GM23338 (cell line): ENCODE measurements around the gene NIPBL. TPM values are rescaled to one million over a fixed set of nuclear protein-coding genes. Genes with fewer than 3 reads are reported as not detected.
"Not testable (repeated sequence)": the region's sequence is repeated elsewhere in the genome, so short reads cannot be mapped to it uniquely, and the experiment has no call there.

ENCODE experiments used
- ATAC-seq: fragments of 200-7000 bp; cut with Tn5 transposase; 3 replicates; pipeline ENCODE4 v1.9.1; 2020
- DNase-seq: peaks from one replicate; pipeline ENCODE4 v3.0.0-alpha.2; 2015; ENCODE audit warnings: low spot score
- H2AFZ ChIP-seq: fragments of 200-600 bp; sonication (generic); 2 replicates; pipeline ENCODE4 v1.8.0; 2016; ENCODE audit warnings: antibody characterized with exemption, mild to moderate bottlenecking, moderate library complexity
- H3F3A ChIP-seq: fragments of 200-600 bp; sonication (generic); replicated peaks from 2 replicates; pipeline ENCODE4 v1.8.0; 2017; ENCODE audit warnings: antibody characterized with exemption, mixed run types, low read depth
- H3K27ac ChIP-seq: fragments of 200-600 bp; sonication (generic); 2 replicates; pipeline ENCODE4 v1.6.1; 2016; ENCODE audit warnings: low read depth
- H3K27me3 ChIP-seq: fragments of 200-600 bp; sonication (generic); 2 replicates; pipeline ENCODE4 v1.8.0; 2016; ENCODE audit warnings: mild to moderate bottlenecking, mixed run types, moderate library complexity; ENCODE audit not compliant: insufficient read depth
- H3K36me3 ChIP-seq: fragments of 200-600 bp; sonication (generic); 2 replicates; pipeline ENCODE4 v1.8.0; 2016; ENCODE audit warnings: mild to moderate bottlenecking; ENCODE audit not compliant: insufficient read depth
- H3K4me1 ChIP-seq: fragments of 200-600 bp; sonication (generic); 2 replicates; pipeline ENCODE4 v1.8.0; 2016; ENCODE audit warnings: mild to moderate bottlenecking, moderate library complexity; ENCODE audit not compliant: insufficient read depth
- H3K4me2 ChIP-seq: fragments of 200-600 bp; sonication (generic); 2 replicates; pipeline ENCODE4 v1.7.1; 2017; ENCODE audit warnings: mixed run types
- H3K4me3 ChIP-seq: fragments of 200-600 bp; sonication (generic); 2 replicates; pipeline ENCODE4 v1.6.1; 2016; ENCODE audit warnings: mixed run types
- H3K79me2 ChIP-seq: fragments of 200-600 bp; sonication (generic); replicated peaks from 2 replicates; pipeline ENCODE4 v1.8.0; 2017; ENCODE audit warnings: mild to moderate bottlenecking; ENCODE audit not compliant: insufficient read depth
- H3K9me2 ChIP-seq: fragments of 200-600 bp; sonication (generic); 2 replicates; pipeline ENCODE4 v1.8.0; 2017; ENCODE audit not compliant: insufficient read depth
- H4K20me1 ChIP-seq: fragments of 200-600 bp; sonication (generic); replicated peaks from 2 replicates; pipeline ENCODE4 v1.8.0; 2017; ENCODE audit warnings: mild to moderate bottlenecking; ENCODE audit not compliant: insufficient read depth
- H3K27ac Mint-ChIP-seq: 2 replicates; pipeline ENCODE4 v1.8.0; 2020; ENCODE audit warnings: inconsistent platforms, mild to moderate bottlenecking, moderate library complexity, mixed read lengths
- H3K27me3 Mint-ChIP-seq: 3 replicates; pipeline ENCODE4 v1.8.0; 2022; ENCODE audit warnings: low read depth, mild to moderate bottlenecking, moderate library complexity, mixed read lengths, inconsistent platforms; ENCODE audit not compliant: insufficient read depth, poor library complexity
- H3K36me3 Mint-ChIP-seq: 3 replicates; pipeline ENCODE4 v1.8.0; 2021; ENCODE audit warnings: low read depth, mild to moderate bottlenecking, inconsistent platforms, moderate library complexity, mixed read lengths
- H3K4me1 Mint-ChIP-seq: 3 replicates; pipeline ENCODE4 v1.8.0; 2020; ENCODE audit warnings: mild to moderate bottlenecking, inconsistent platforms, mixed read lengths
- H3K4me3 Mint-ChIP-seq: 3 replicates; pipeline ENCODE4 v1.8.0; 2021; ENCODE audit warnings: moderate library complexity, mild to moderate bottlenecking, inconsistent platforms, mixed read lengths
- H3K9me3 Mint-ChIP-seq: 3 replicates; pipeline ENCODE4 v1.8.0; 2020; ENCODE audit warnings: moderate library complexity, mild to moderate bottlenecking, inconsistent platforms, mixed read lengths
- EZH2 ChIP-seq: fragments of 200-600 bp; sonication (generic); IDR thresholded peaks from one replicate; pipeline ENCODE4 v1.8.0; 2017; ENCODE audit warnings: antibody characterized with exemption, mild to moderate bottlenecking, low read depth; ENCODE audit not compliant: unreplicated experiment
- POLR2AphosphoS5 ChIP-seq: IDR thresholded peaks from 2 replicates; pipeline ENCODE4 v1.6.1; 2016; ENCODE audit warnings: antibody characterized with exemption, low read depth
- ZNF331 ChIP-seq: fragments of 250-450 bp; sonication (Bioruptor Pico); IDR thresholded peaks from 2 replicates; pipeline ENCODE4 v1.5.0; 2020; ENCODE audit warnings: low read depth, mild to moderate bottlenecking, moderate library complexity
- polyA plus RNA-seq: library from polyadenylated mRNA; unstranded; fragments of >200 nt; fragmentation: Nextera tagmentation; extraction: Ambion mirVana; gene quantifications from 2 replicates; pipeline ENCODE4 v1.2.1, GENCODE V29; 2016
- total RNA-seq: library from RNA; depleted of rRNA; stranded (reverse); fragments of >200 nt; shearing (Covaris generic); gene quantifications from 2 replicates; pipeline ENCODE4 v1.2.3, GENCODE V29; 2014
- TF ChIP-seq, protein P1 (sequence below), 2 experiments: fragments of 200-600 bp in 1 of 2; sonication (generic) in 1 of 2; conservative IDR thresholded peaks; 2 replicates each; pipeline versions ENCODE4 v1.5.1 to v1.6.1; 2016 to 2017; ENCODE audit warnings: antibody characterized with exemption in 2 of 2, low read depth in 2 of 2, mild to moderate bottlenecking in 2 of 2, moderate library complexity in 1 of 2
- TF ChIP-seq, protein P2 (sequence below): IDR thresholded peaks from one replicate; pipeline ENCODE4 v1.6.1; 2018; ENCODE audit warnings: antibody characterized with exemption; ENCODE audit not compliant: unreplicated experiment

NIPBL gene
- total and polyA plus RNA-seq, 2 experiments from 2014 or later = 44.2 to 51.4 TPM

DNA sequence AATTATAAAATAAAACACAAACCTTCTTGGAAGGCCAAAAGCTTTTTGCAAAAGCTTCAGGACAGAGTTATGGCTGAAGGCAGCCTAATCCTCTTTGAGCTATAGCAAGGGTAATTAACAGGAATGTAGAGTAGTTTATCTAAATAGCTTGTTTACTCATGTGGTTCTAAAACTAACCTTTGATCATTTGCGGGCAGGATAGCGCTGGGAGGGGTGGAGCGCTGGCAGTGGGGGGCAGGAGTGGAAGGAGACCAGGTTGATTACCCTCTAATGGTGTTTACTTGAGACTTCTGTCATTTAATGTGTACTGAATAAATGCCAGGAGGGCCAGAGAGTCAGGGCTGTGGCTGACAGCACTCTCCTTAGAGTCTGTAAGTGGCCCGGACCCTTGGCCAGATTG lies 217.2 kb downstream of the NIPBL start:
- H3F3A ChIP-seq, H3K4me1 ChIP-seq, H4K20me1 ChIP-seq, H3K79me2 ChIP-seq, ATAC-seq, H3K4me3 ChIP-seq, H2AFZ ChIP-seq, H3K27ac ChIP-seq, H3K27me3 Mint-ChIP-seq, H3K4me3 Mint-ChIP-seq, H3K9me2 ChIP-seq, H3K4me2 ChIP-seq, H3K27ac Mint-ChIP-seq, H3K36me3 Mint-ChIP-seq, H3K36me3 ChIP-seq, DNase-seq: not testable (repeated sequence)
- peaks cover 23% of the 10 kb centered on the region for H3K27me3 ChIP-seq
- H3K9me3 Mint-ChIP-seq = peaks cover 20% of the 10 kb centered on the region; the same call in 2 of the 3 replicates
- H3K4me1 Mint-ChIP-seq = peaks cover 22% of the 10 kb centered on the region

DNA sequence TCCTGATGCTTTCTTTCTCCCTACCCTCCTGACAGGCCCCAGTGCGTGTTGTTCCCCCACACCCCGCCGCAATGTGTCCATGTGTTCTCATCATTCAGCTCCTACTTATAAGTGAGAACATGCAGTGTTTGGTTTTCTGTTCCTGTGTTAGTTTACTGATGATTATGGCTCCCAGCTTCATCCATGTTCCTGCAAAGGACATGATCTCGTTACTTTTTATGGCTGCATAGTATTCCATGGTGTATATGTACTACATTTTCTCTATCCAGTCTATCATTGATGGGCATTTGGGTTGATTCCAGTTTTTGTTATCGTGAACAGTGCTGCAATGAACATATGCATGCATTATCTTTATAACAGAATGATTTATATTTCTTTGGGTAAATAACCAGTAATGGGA lies 222.7 kb downstream of the NIPBL start:
- not testable (repeated sequence) for DNase-seq, H3K27ac ChIP-seq, H3K36me3 ChIP-seq, H2AFZ ChIP-seq, H3K27me3 Mint-ChIP-seq, H3K27ac Mint-ChIP-seq, H3K9me2 ChIP-seq, H3K27me3 ChIP-seq, ATAC-seq, H3F3A ChIP-seq, H3K4me3 Mint-ChIP-seq, H4K20me1 ChIP-seq, H3K4me3 ChIP-seq, H3K79me2 ChIP-seq, H3K4me2 ChIP-seq, H3K4me1 ChIP-seq, H3K4me1 Mint-ChIP-seq
- H3K9me3 Mint-ChIP-seq = peaks cover 61% of the 10 kb centered on the region
- peaks cover 45% of the 10 kb centered on the region; the same call in 2 of the 3 replicates for H3K36me3 Mint-ChIP-seq

DNA sequence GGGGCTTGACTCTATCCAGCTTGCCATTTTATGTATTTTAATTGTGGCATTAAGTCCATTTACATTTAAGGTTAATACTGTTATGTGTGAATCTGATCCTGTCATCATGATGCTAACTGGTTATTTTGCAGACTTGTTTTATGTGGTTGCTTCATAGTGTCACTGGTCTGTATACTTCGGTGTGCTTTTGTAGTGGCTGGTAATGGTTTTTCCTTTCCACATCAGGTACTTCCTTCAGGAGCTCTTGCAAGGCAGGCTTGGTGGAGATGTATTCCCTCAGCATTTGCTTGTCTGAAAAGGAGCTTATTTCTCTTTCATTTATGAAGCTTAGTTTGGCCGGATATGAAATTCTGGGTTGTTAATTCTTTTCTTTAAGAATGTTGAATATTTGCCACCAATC lies 226.7 kb downstream of the NIPBL start:
- no peaks in the 10 kb centered on the region for H3K4me1 Mint-ChIP-seq
- H3K4me1 ChIP-seq = no peaks in the 10 kb centered on the region
- H3K79me2 ChIP-seq = no peaks in the 10 kb centered on the region
- no peak overlapping the region for H3K4me3 ChIP-seq
- H3K36me3 ChIP-seq = no peaks in the 10 kb centered on the region
- H3K36me3 Mint-ChIP-seq = peaks cover 37% of the 10 kb centered on the region; the same call in 2 of the 3 replicates
- no peaks in the 10 kb centered on the region for H4K20me1 ChIP-seq
- no peaks in the 10 kb centered on the region for H3K27me3 ChIP-seq
- H3K27ac ChIP-seq = no peak overlapping the region
- H3K4me2 ChIP-seq = no peak overlapping the region
- no peaks in the 10 kb centered on the region for H3F3A ChIP-seq
- no peak overlapping the region for H2AFZ ChIP-seq
- no peak overlapping the region for H3K4me3 Mint-ChIP-seq
- ATAC-seq = no peak
- no peak overlapping the region for H3K27ac Mint-ChIP-seq
- DNase-seq = no peak
- peaks cover 45% of the 10 kb centered on the region for H3K9me3 Mint-ChIP-seq
- H3K9me2 ChIP-seq = peaks cover 3% of the 10 kb centered on the region; the same call in 1 of the 2 replicates
- peaks cover 2% of the 10 kb centered on the region for H3K27me3 Mint-ChIP-seq
- TF ChIP-seq, protein P1, sequence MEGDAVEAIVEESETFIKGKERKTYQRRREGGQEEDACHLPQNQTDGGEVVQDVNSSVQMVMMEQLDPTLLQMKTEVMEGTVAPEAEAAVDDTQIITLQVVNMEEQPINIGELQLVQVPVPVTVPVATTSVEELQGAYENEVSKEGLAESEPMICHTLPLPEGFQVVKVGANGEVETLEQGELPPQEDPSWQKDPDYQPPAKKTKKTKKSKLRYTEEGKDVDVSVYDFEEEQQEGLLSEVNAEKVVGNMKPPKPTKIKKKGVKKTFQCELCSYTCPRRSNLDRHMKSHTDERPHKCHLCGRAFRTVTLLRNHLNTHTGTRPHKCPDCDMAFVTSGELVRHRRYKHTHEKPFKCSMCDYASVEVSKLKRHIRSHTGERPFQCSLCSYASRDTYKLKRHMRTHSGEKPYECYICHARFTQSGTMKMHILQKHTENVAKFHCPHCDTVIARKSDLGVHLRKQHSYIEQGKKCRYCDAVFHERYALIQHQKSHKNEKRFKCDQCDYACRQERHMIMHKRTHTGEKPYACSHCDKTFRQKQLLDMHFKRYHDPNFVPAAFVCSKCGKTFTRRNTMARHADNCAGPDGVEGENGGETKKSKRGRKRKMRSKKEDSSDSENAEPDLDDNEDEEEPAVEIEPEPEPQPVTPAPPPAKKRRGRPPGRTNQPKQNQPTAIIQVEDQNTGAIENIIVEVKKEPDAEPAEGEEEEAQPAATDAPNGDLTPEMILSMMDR (conservative IDR thresholded peaks at IDR 0.05; ENCODE audit: low read depth in 2 of 2) = no peak
- TF ChIP-seq EZH2 (no peak), POLR2AphosphoS5 (no peak), ZNF331 (CRISPR knock-in tag) (no peak)
- TF ChIP-seq, protein P2, sequence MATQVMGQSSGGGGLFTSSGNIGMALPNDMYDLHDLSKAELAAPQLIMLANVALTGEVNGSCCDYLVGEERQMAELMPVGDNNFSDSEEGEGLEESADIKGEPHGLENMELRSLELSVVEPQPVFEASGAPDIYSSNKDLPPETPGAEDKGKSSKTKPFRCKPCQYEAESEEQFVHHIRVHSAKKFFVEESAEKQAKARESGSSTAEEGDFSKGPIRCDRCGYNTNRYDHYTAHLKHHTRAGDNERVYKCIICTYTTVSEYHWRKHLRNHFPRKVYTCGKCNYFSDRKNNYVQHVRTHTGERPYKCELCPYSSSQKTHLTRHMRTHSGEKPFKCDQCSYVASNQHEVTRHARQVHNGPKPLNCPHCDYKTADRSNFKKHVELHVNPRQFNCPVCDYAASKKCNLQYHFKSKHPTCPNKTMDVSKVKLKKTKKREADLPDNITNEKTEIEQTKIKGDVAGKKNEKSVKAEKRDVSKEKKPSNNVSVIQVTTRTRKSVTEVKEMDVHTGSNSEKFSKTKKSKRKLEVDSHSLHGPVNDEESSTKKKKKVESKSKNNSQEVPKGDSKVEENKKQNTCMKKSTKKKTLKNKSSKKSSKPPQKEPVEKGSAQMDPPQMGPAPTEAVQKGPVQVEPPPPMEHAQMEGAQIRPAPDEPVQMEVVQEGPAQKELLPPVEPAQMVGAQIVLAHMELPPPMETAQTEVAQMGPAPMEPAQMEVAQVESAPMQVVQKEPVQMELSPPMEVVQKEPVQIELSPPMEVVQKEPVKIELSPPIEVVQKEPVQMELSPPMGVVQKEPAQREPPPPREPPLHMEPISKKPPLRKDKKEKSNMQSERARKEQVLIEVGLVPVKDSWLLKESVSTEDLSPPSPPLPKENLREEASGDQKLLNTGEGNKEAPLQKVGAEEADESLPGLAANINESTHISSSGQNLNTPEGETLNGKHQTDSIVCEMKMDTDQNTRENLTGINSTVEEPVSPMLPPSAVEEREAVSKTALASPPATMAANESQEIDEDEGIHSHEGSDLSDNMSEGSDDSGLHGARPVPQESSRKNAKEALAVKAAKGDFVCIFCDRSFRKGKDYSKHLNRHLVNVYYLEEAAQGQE = no peak
